ENCODE results near the gene KAT2B. TPM values are rescaled to one million over a fixed set of nuclear protein-coding genes. Genes with fewer than 3 reads are reported as not detected.
A peak's percentile ranks its signal among the peaks of the same experiment; 100 is the strongest.

The KAT2B gene
- polyA plus RNA-seq, 1 of the 3 experiments (the other 2 are of a cell fraction): 2.1 TPM

DNA sequence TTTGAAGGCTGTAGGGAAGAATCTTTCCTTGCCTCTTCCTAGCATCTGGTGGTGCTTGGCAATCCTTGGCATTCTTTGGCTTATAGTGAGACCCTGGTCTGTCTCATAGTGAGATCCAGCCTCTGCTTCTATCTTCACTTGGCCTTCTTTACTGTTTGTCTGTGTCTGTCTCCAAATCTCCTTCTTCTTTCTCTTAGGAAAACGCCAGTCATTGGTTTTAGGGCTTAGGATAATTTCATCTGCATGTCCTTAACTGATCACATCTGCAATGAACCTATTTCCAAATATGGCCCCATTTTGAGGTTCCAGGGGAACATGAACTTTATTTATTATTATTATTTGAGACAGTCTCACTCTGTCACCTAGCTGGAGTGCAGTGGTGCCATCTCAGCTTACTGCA lies 25.8 kb downstream of the KAT2B start:
- Histone ChIP-seq H3K4me2 (no peak overlapping the region), H3K9me3 (no peaks in the 10 kb centered on the region), H3F3A (replicated peaks; ENCODE audit: insufficient read depth) (no peaks in the 10 kb centered on the region), H3K9me2 (no peaks in the 10 kb centered on the region), H3K4me1 (ENCODE audit: control insufficient read depth in 1 of 2, insufficient read depth in 2 of 2, low read depth in 1 of 2, low read length in 1 of 2) (peaks cover 0 to 3% of the 10 kb centered on the region in 2 experiments; a peak in 2 of 4 replicates), H3K9ac (no peak overlapping the region), H4K20me1 (ENCODE audit: insufficient read depth) (no peaks in the 10 kb centered on the region), H3K27ac (ENCODE audit: low read depth in 2 of 2, low read length in 1 of 2) (no peak overlapping the region), H3K79me2 (ENCODE audit: insufficient read depth) (no peaks in the 10 kb centered on the region), H2AFZ (ENCODE audit: low read depth) (no peak overlapping the region), H3K36me3 (replicated peaks in 1 of 2; ENCODE audit: control insufficient read depth in 1 of 2, insufficient read depth in 2 of 2, low read length in 1 of 2) (no peaks in the 10 kb centered on the region), H3K4me3 (ENCODE audit: low read depth in 2 of 2, low read length in 1 of 2) (no peak overlapping the region), H3K27me3 (ENCODE audit: insufficient read depth) (no peaks in the 10 kb centered on the region)
- WGBS (ENCODE audit: low lambda C conversion rate): 83% methylated on average over 1 of the region's 1 CpG
- TF ChIP-seq, protein P1, sequence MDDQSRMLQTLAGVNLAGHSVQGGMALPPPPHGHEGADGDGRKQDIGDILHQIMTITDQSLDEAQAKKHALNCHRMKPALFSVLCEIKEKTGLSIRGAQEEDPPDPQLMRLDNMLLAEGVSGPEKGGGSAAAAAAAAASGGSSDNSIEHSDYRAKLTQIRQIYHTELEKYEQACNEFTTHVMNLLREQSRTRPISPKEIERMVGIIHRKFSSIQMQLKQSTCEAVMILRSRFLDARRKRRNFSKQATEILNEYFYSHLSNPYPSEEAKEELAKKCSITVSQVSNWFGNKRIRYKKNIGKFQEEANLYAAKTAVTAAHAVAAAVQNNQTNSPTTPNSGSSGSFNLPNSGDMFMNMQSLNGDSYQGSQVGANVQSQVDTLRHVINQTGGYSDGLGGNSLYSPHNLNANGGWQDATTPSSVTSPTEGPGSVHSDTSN (IDR thresholded peaks at IDR 0.05): no peak
- TF ChIP-seq, protein P2, sequence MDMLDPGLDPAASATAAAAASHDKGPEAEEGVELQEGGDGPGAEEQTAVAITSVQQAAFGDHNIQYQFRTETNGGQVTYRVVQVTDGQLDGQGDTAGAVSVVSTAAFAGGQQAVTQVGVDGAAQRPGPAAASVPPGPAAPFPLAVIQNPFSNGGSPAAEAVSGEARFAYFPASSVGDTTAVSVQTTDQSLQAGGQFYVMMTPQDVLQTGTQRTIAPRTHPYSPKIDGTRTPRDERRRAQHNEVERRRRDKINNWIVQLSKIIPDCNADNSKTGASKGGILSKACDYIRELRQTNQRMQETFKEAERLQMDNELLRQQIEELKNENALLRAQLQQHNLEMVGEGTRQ (IDR thresholded peaks at IDR 0.05; ENCODE audit: borderline replicate concordance, low read depth, low read length): no peak
- no peak for TF ChIP-seq EP300 (IDR thresholded peaks at IDR 0.05; ENCODE audit: borderline replicate concordance in 1 of 2, low read depth in 1 of 2, low read length in 1 of 2)
- TF ChIP-seq NFIC (IDR thresholded peaks at IDR 0.05; ENCODE audit: borderline replicate concordance): no peak
- TF ChIP-seq TAF1 (IDR thresholded peaks at IDR 0.05; ENCODE audit: borderline replicate concordance, low read depth, low read length): no peak
- no peak for TF ChIP-seq TCF12 (IDR thresholded peaks at IDR 0.05)
- TF ChIP-seq, protein P3, sequence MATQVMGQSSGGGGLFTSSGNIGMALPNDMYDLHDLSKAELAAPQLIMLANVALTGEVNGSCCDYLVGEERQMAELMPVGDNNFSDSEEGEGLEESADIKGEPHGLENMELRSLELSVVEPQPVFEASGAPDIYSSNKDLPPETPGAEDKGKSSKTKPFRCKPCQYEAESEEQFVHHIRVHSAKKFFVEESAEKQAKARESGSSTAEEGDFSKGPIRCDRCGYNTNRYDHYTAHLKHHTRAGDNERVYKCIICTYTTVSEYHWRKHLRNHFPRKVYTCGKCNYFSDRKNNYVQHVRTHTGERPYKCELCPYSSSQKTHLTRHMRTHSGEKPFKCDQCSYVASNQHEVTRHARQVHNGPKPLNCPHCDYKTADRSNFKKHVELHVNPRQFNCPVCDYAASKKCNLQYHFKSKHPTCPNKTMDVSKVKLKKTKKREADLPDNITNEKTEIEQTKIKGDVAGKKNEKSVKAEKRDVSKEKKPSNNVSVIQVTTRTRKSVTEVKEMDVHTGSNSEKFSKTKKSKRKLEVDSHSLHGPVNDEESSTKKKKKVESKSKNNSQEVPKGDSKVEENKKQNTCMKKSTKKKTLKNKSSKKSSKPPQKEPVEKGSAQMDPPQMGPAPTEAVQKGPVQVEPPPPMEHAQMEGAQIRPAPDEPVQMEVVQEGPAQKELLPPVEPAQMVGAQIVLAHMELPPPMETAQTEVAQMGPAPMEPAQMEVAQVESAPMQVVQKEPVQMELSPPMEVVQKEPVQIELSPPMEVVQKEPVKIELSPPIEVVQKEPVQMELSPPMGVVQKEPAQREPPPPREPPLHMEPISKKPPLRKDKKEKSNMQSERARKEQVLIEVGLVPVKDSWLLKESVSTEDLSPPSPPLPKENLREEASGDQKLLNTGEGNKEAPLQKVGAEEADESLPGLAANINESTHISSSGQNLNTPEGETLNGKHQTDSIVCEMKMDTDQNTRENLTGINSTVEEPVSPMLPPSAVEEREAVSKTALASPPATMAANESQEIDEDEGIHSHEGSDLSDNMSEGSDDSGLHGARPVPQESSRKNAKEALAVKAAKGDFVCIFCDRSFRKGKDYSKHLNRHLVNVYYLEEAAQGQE (IDR thresholded peaks at IDR 0.05; ENCODE audit: low read depth, low read length): no peak
- no peak for TF ChIP-seq SMC3 (IDR thresholded peaks at IDR 0.05; ENCODE audit: low read depth, low read length)
- no peak for DNase-seq
- POLR2A ChIA-PET: no interaction called here
- CTCF ChIA-PET: no interaction called here

DNA sequence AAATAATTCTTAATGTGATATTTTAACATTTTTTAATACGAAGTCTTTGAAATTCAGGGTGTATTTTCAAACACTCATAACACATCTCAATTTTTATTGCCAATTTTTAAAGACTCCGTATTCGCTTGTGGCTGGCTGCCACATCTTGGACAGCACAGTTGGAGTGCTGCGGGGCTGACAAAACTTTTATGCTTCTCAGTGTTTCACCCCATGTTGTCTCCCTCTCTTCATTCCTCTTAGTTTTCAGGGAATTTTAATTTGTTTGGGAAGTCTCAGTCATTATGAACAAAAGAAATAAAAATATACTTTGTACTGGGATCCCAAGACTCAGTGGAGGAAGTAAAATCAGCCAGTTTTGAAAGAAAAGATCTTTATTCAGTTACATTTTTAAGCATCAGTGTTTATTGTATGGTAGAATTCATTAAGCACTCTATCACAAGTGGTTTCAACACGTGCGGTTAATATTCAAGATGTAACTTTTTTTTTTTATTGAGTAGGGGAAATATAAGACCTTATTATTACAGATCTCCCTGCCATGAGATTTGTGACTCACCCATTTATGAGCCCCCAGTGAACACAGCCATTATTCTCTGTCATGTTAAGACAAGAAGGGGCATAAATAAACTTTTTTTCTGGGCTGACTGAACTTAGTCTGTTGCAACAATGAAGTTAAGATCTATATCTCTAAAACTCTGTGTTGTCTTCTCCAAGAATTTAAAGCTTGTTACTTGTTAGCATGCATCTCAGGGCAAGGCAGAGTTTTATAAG lies 26.8 kb downstream of the KAT2B start:
- no peaks in the 10 kb centered on the region for H3K27me3 ChIP-seq (ENCODE audit: insufficient read depth)
- TF ChIP-seq YY1 (IDR thresholded peaks at IDR 0.05; ENCODE audit: low read depth): no peak
- peak; percentile 46; the same call in 1 of the 2 replicates for TF ChIP-seq NFIC (IDR thresholded peaks at IDR 0.05; ENCODE audit: borderline replicate concordance)
- TF ChIP-seq TCF12 (IDR thresholded peaks at IDR 0.05): peak; percentile 77
- TF ChIP-seq, protein P4, sequence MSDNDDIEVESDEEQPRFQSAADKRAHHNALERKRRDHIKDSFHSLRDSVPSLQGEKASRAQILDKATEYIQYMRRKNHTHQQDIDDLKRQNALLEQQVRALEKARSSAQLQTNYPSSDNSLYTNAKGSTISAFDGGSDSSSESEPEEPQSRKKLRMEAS (IDR thresholded peaks at IDR 0.05; ENCODE audit: low read depth): no peak
- TF ChIP-seq, protein P1 (IDR thresholded peaks at IDR 0.05): peak; percentile 85
- TF ChIP-seq FOSL2 (IDR thresholded peaks at IDR 0.05; ENCODE audit: borderline replicate concordance, low read depth): peak; percentile 30; the same call in 1 of the 2 replicates
- TF ChIP-seq FOXJ3 (CRISPR knock-in tag; IDR thresholded peaks at IDR 0.05): no peak
- TF ChIP-seq EP300 (IDR thresholded peaks at IDR 0.05; ENCODE audit: borderline replicate concordance in 1 of 2, low read depth in 1 of 2, low read length in 1 of 2): peak; percentile 14 to 49; a peak in 2 of 4 replicates
- peak; percentile 60 for TF ChIP-seq JUND (IDR thresholded peaks at IDR 0.05)
- TF ChIP-seq RCOR1 (IDR thresholded peaks at IDR 0.05; ENCODE audit: low read length): no peak
- no peak overlapping the region for H2AFZ ChIP-seq (ENCODE audit: low read depth)
- no peak for DNase-seq
- CTCF ChIA-PET: no interaction called here
- WGBS (ENCODE audit: low lambda C conversion rate): 83% methylated on average over 6 of the region's 6 CpGs
- H3K4me3 ChIP-seq (ENCODE audit: low read depth in 2 of 2, low read length in 1 of 2): no peak overlapping the region
- no peaks in the 10 kb centered on the region for H3K9me3 ChIP-seq
- no peaks in the 10 kb centered on the region for H3K9me2 ChIP-seq
- no peak overlapping the region; a peak in 1 of 4 replicates for H3K27ac ChIP-seq (ENCODE audit: low read depth in 2 of 2, low read length in 1 of 2)
- H3K9ac ChIP-seq: no peak overlapping the region
- POLR2A ChIA-PET: no interaction called here
- H4K20me1 ChIP-seq (ENCODE audit: insufficient read depth): no peaks in the 10 kb centered on the region
- H3K4me1 ChIP-seq (ENCODE audit: control insufficient read depth in 1 of 2, insufficient read depth in 2 of 2, low read depth in 1 of 2, low read length in 1 of 2): peaks cover 0 to 3% of the 10 kb centered on the region in 2 experiments; a peak in 1 of 4 replicates
- H3K36me3 ChIP-seq (replicated peaks in 1 of 2; ENCODE audit: control insufficient read depth in 1 of 2, insufficient read depth in 2 of 2, low read length in 1 of 2): no peaks in the 10 kb centered on the region
- no peaks in the 10 kb centered on the region for H3K79me2 ChIP-seq (ENCODE audit: insufficient read depth)
- H3K4me2 ChIP-seq: no peak overlapping the region
- H3F3A ChIP-seq (replicated peaks; ENCODE audit: insufficient read depth): no peaks in the 10 kb centered on the region

All from SK-N-SH (cell line).